K562 (cell line): ENCODE measurements around the gene ERAL1. TPM values are rescaled to one million over a fixed set of nuclear protein-coding genes. Genes with fewer than 3 reads are reported as not detected.
"Not testable (repeated sequence)": the region's sequence is repeated elsewhere in the genome, so short reads cannot be mapped to it uniquely, and the experiment has no call there.

Experiments
- ATAC-seq: fragments of 200-7000 bp; cut with Tn5 transposase; 3 replicates; pipeline ENCODE4 v1.9.1; 2020; ENCODE audit warnings: moderate library complexity
- BruUV-seq: library from RNA; stranded (reverse); fragments of 400-500 nt; replicated peaks from 2 replicates; lab custom pipeline; 2021; lab: Mats Ljungman, UMichigan
- CTCF ChIA-PET: fragments of 300-600 bp; formaldehyde crosslinking; extraction: SDS; loops from one replicate; lab custom pipeline; 2021; ENCODE audit warnings: low intra/inter-chr PET ratio; lab: Yijun Ruan, JAX
- POLR2A ChIA-PET: fragments of 300-600, 350-650 bp; sonication (Branson Sonifier 250); formaldehyde crosslinking; extraction: SDS; loops from one replicate; lab custom pipeline; 2021; ENCODE audit warnings: antibody characterized with exemption, inconsistent platforms; lab: Yijun Ruan, JAX
- DNase-seq, 4 experiments: peaks; one replicate each; pipeline versions ENCODE4 v3.0.0 to v3.0.0-alpha.2; 2011 to 2018; ENCODE audit warnings: low spot score in 3 of 4, mixed read lengths in 3 of 4; ENCODE audit errors: extremely low read depth in 1 of 4
- FAIRE-seq: peaks from 2 replicates; lab custom pipeline; 2011; peaks lifted over from hg19 to GRCh38; lab: Jason Lieb, UNC
- H2AFZ ChIP-seq: 2 replicates; pipeline ENCODE4 v1.6.0; 2011; ENCODE audit warnings: low read depth, low read length, control low read depth, inconsistent platforms
- H3K27ac ChIP-seq: fragments of 200-600 bp; 3 replicates; pipeline ENCODE4 v1.8.0; 2011; ENCODE audit warnings: low read depth, mild to moderate bottlenecking, control low read depth, inconsistent platforms, low read length, moderate library complexity, mixed read lengths; ENCODE audit errors: extremely low read depth
- H3K27me3 ChIP-seq, 2 experiments: fragments of 300-600 bp in 1 of 2; 2 replicates in 1 of 2; 3 replicates in 1 of 2; pipeline versions ENCODE4 v1.6.0 to v1.8.0; 2011; ENCODE audit warnings: inconsistent platforms in 2 of 2, low read length in 2 of 2, mild to moderate bottlenecking in 1 of 2, mixed read lengths in 1 of 2, moderate library complexity in 1 of 2; ENCODE audit not compliant: control insufficient read depth in 2 of 2, insufficient read depth in 2 of 2
- H3K36me3 ChIP-seq: fragments of 300-600 bp; 3 replicates; pipeline ENCODE4 v1.8.0; 2011; ENCODE audit warnings: mild to moderate bottlenecking, low read length, inconsistent platforms; ENCODE audit not compliant: control insufficient read depth, insufficient read depth
- H3K4me1 ChIP-seq, 2 experiments: fragments of 200-600 bp in 1 of 2; replicated peaks in 1 of 2; 2 replicates in 1 of 2; 3 replicates in 1 of 2; pipeline versions ENCODE4 v1.5.1 to v1.8.0; 2011; ENCODE audit warnings: inconsistent platforms in 2 of 2, low read length in 2 of 2, mild to moderate bottlenecking in 1 of 2, mixed read lengths in 1 of 2, moderate library complexity in 1 of 2; ENCODE audit not compliant: control insufficient read depth in 2 of 2, insufficient read depth in 2 of 2
- H3K4me2 ChIP-seq: 2 replicates; pipeline ENCODE4 v1.6.1; 2011; ENCODE audit warnings: low read length, control low read depth, inconsistent platforms, mixed read lengths; ENCODE audit not compliant: insufficient read depth
- H3K4me3 ChIP-seq: fragments of 200-600 bp; sonication (generic), shearing (Covaris generic); 2 replicates; pipeline ENCODE4 v1.5.1; 2016; ENCODE audit warnings: control low read depth, inconsistent platforms
- H3K79me2 ChIP-seq: fragments of 200-600 bp; 3 replicates; pipeline ENCODE4 v1.8.0; 2011; ENCODE audit warnings: low read length, inconsistent platforms; ENCODE audit not compliant: control insufficient read depth, insufficient read depth
- H3K9ac ChIP-seq, 2 experiments: 2 replicates each; pipeline versions ENCODE4 v1.6.0 to v1.6.1; 2011; ENCODE audit warnings: low read depth in 2 of 2, low read length in 2 of 2, control low read depth in 1 of 2, inconsistent platforms in 1 of 2, mild to moderate bottlenecking in 1 of 2, mixed read lengths in 1 of 2; ENCODE audit not compliant: insufficient read depth in 1 of 2
- H3K9me1 ChIP-seq: one replicate; pipeline ENCODE4 v1.6.0; 2011; ENCODE audit warnings: inconsistent platforms, mild to moderate bottlenecking, low read length, moderate library complexity; ENCODE audit not compliant: control insufficient read depth, insufficient read depth
- H3K9me3 ChIP-seq: replicated peaks from 2 replicates; pipeline ENCODE4 v1.5.1; 2011; ENCODE audit warnings: low read depth, low read length, inconsistent platforms; ENCODE audit not compliant: control insufficient read depth, insufficient read depth
- H4K20me1 ChIP-seq: replicated peaks from 2 replicates; pipeline ENCODE4 v1.6.1; 2011; ENCODE audit warnings: low read length, inconsistent platforms, mixed read lengths; ENCODE audit not compliant: control insufficient read depth, insufficient read depth
- ATF3 ChIP-seq, 2 experiments: fragments of 450-650 bp in 1 of 2; sonication (generic) in 1 of 2; formaldehyde crosslinking in 1 of 2; IDR thresholded peaks in 1 of 2; conservative IDR thresholded peaks in 1 of 2; 2 replicates each; pipeline versions ENCODE4 v1.6.1 to v1.8.1; 2016 to 2023; ENCODE audit warnings: mild to moderate bottlenecking in 2 of 2, moderate library complexity in 2 of 2, inconsistent platforms in 1 of 2, missing genetic modification reagents in 1 of 2
- ATF4 ChIP-seq: fragments of 450-650 bp; formaldehyde crosslinking; IDR thresholded peaks from 2 replicates; pipeline ENCODE4 v1.4.0; 2022; ENCODE audit warnings: mild to moderate bottlenecking, moderate library complexity
- CBX3 ChIP-seq, 2 experiments: IDR thresholded peaks; 1 replicate in 1 of 2; 2 replicates in 1 of 2; pipeline ENCODE4 v1.6.1; 2012; ENCODE audit warnings: inconsistent platforms in 2 of 2, low read length in 2 of 2, borderline replicate concordance in 1 of 2, control low read depth in 1 of 2
- CEBPB ChIP-seq: fragments of 450-650 bp; IDR thresholded peaks from 2 replicates; pipeline ENCODE4 v1.6.1; 2016; ENCODE audit warnings: missing genetic modification characterization, missing compliant biosample characterization
- CEBPG ChIP-seq, 3 experiments: fragments of 200-800 bp in 1 of 3; sonication (Bioruptor generic) in 1 of 3; sonication (generic) in 1 of 3; formaldehyde crosslinking in 1 of 3; IDR thresholded peaks in 2 of 3; conservative IDR thresholded peaks in 1 of 3; 2 replicates each; pipeline versions ENCODE4 v1.6.1 to v1.8.0; 2016 to 2022; ENCODE audit warnings: missing compliant biosample characterization in 2 of 3, missing genetic modification characterization in 2 of 3, mild to moderate bottlenecking in 1 of 3, missing genetic modification reagents in 1 of 3
- IRF9 ChIP-seq: fragments of 450-650 bp; IDR thresholded peaks from 2 replicates; pipeline ENCODE4 v1.6.1; 2016; ENCODE audit warnings: missing biosample characterization, missing genetic modification characterization
- PHF20 ChIP-seq: fragments of 450-650 bp; IDR thresholded peaks from 2 replicates; pipeline ENCODE4 v1.6.1; 2018; ENCODE audit not compliant: partially characterized antibody
- SMAD4 ChIP-seq: fragments of 250-450 bp; sonication (Bioruptor Pico); conservative IDR thresholded peaks from 2 replicates; pipeline ENCODE4 v1.8.0; 2021; ENCODE audit warnings: inconsistent platforms, mild to moderate bottlenecking, moderate library complexity
- SMARCA4 ChIP-seq: fragments of 450-650 bp; IDR thresholded peaks from 2 replicates; pipeline ENCODE4 v1.6.1; 2016
- TRIM24 ChIP-seq, 2 experiments: fragments of 450-650 bp; IDR thresholded peaks; 2 replicates each; pipeline ENCODE4 v1.6.1; 2016
- TRIM28 ChIP-seq: fragments of 450-650 bp; IDR thresholded peaks from 2 replicates; pipeline ENCODE4 v1.6.1; 2017
- ZEB2 ChIP-seq: fragments of 450-650 bp; IDR thresholded peaks from 2 replicates; pipeline ENCODE4 v1.6.1; 2016
- ZNF280A ChIP-seq: fragments of 450-650 bp; IDR thresholded peaks from 2 replicates; pipeline ENCODE4 v1.6.1; 2018; ENCODE audit warnings: mild to moderate bottlenecking, low read depth; ENCODE audit not compliant: partially characterized antibody
- ZNF316 ChIP-seq: fragments of 450-650 bp; IDR thresholded peaks from 2 replicates; pipeline ENCODE4 v1.6.1; 2016
- WGBS: fragments of 100-300 bp; shearing (Covaris generic); methylation state at CpG from one replicate; pipeline ENCODE4 v1.1.6; 2016; ENCODE audit warnings: low coverage, mixed read lengths; ENCODE audit not compliant: insufficient coverage; ENCODE audit errors: missing lambda C conversion rate; 5-methylcytosine and 5-hydroxymethylcytosine counted together
- in situ Hi-C: fragments of 300-500 bp; cut with MboI; formaldehyde crosslinking; loops from 4 replicates; pipeline ENCODE4 v1.15.0; 2018; ENCODE audit warnings: inconsistent platforms, mixed read lengths
- intact Hi-C: fragments of 100-400 bp; cut with micrococcal nuclease; formaldehyde crosslinking; loops from 2 replicates; pipeline ENCODE4 v1.14.2; 2022
- polyA plus RNA-seq, 8 experiments: library from polyadenylated mRNA; depleted of rRNA in 4 of 8; stranded (reverse) in 5 of 8; unstranded in 3 of 8; fragments of >200 nt; fragmentation: Nextera tagmentation in 2 of 8; fragmentation: Illumina TruSeq in 1 of 8; extraction: Ambion mirVana in 2 of 8; extraction: Trizol in 1 of 8; gene quantifications; 2 replicates each; pipeline versions ENCODE4 v1.2.1 to v1.2.3, GENCODE V29; 2011 to 2014; ENCODE audit warnings: inconsistent platforms in 1 of 8, missing spikeins in 1 of 8
- total RNA-seq, 7 experiments: library from RNA; depleted of rRNA in 6 of 7; stranded (reverse); fragments of >200 nt in 6 of 7; fragmentation: Illumina TruSeq in 2 of 7; extraction: Trizol in 2 of 7; gene quantifications; 2 replicates each; pipeline versions ENCODE4 v1.2.1 to v1.2.3, GENCODE V29; 2011 to 2021; ENCODE audit warnings: low replicate concordance in 1 of 7

The ERAL1 gene
- total and polyA plus RNA-seq, 9 of the 15 experiments (the other 6 are each of a cell fraction or from before 2014, with no cell fraction given): 37.5 to 351 (median 106) TPM

- POLR2A ChIA-PET: interaction anchor here (1.1 kb wide), 2 partner anchors 52 to 151 kb away, joined by 3 read pairs; partner anchors contain the start of gene TLCD1
- ATAC-seq; CTCF ChIA-PET; H2AFZ ChIP-seq; H3K27me3 ChIP-seq; H3K9ac ChIP-seq; TF ChIP-seq ATF3 (CRISPR knock-in tag; conservative IDR thresholded peaks at IDR 0.05): not testable (repeated sequence)
- H3K4me1 ChIP-seq: peaks cover 45 to 48% of the 10 kb centered on the region in 2 experiments
- TF ChIP-seq ZEB2 (0 out of 2 replicates have a peak, but pooled peaks have one; percentile 25), CEBPB (tag) (peak; percentile 89), PHF20 (peak; percentile 17), SMAD4 (CRISPR knock-in tag) (0 out of 2 replicates have a peak, but pooled peaks have one; percentile 9), CBX3 (IDR thresholded peaks at IDR 0.05; ENCODE audit: borderline replicate concordance in 1 of 2, low read length in 2 of 2) (peak in 1 of 2 experiments; percentile 72; a peak in 1 of 3 replicates), TRIM28 (peak; percentile 41; the same call in 1 of the 2 replicates), CEBPG (CRISPR knock-in tag; IDR thresholded peaks at IDR 0.05) (peak; percentile 69), CEBPG (tag; conservative IDR thresholded peaks at IDR 0.05 in 1 of 2, IDR thresholded peaks at IDR 0.05 in 1 of 2) (peak; percentile 58 to 93; a peak in 3 of 4 replicates), ATF4 (0 out of 2 replicates have a peak, but pooled peaks have one; percentile 29), ZNF280A (peak; percentile 82), ZNF316 (peak; percentile 1; the same call in 1 of the 2 replicates), IRF9 (tag) (0 out of 2 replicates have a peak, but pooled peaks have one; percentile 56), ATF3 (IDR thresholded peaks at IDR 0.05) (peak; percentile 94), TRIM24 (IDR thresholded peaks at IDR 0.05) (peak; percentile 90 to 94), SMARCA4 (peak; percentile 18; the same call in 1 of the 2 replicates)
- TF ChIP-seq, all 486 proteins: peak for 14; not testable (repeated sequence) for 472
- FAIRE-seq, H3K9me1 ChIP-seq, H3K9me3 ChIP-seq, intact Hi-C loops, BruUV-seq, H3K27ac ChIP-seq, H3K79me2 ChIP-seq, H4K20me1 ChIP-seq, H3K4me2 ChIP-seq, DNase-seq, H3K4me3 ChIP-seq, in situ Hi-C loops: not testable (repeated sequence)
- H3K36me3 ChIP-seq: peaks cover 43% of the 10 kb centered on the region
- 92% methylated on average over 6 of the region's 6 CpGs for WGBS
Observed at GRCh38 chr17:28877150-28877711, 22.4 kb downstream of the ERAL1 start.
